ENCODE measurements around the gene C1orf74. TPM values are rescaled to one million over a fixed set of nuclear protein-coding genes. Genes with fewer than 3 reads are reported as not detected.

The C1orf74 gene
- total RNA-seq, 1 donor from 2014 or later = 3.7 TPM

- no peaks in the 10 kb centered on the region for H3K36me3 Mint-ChIP-seq (ENCODE audit: low read depth)
- no peak overlapping the region for H3K27ac Mint-ChIP-seq
- TF ChIP-seq CTCF (IDR thresholded peaks at IDR 0.05) = no peak
- ATAC-seq (ENCODE audit: low read depth) (no peak), DNase-seq (no peak)
- no peaks in the 10 kb centered on the region for H3K9me3 Mint-ChIP-seq
- ChIA-PET POLR2A (no interaction called here), CTCF (no interaction called here)
- H3K27me3 Mint-ChIP-seq = no peaks in the 10 kb centered on the region
- H3K4me3 Mint-ChIP-seq = no peak overlapping the region
- intact Hi-C loops (cut with micrococcal nuclease) = no loop called here
- H3K4me1 Mint-ChIP-seq = peaks cover 4% of the 10 kb centered on the region
Observed at GRCh38 chr1:209741889-209742288, 42.5 kb downstream of the C1orf74 start.

DNA sequence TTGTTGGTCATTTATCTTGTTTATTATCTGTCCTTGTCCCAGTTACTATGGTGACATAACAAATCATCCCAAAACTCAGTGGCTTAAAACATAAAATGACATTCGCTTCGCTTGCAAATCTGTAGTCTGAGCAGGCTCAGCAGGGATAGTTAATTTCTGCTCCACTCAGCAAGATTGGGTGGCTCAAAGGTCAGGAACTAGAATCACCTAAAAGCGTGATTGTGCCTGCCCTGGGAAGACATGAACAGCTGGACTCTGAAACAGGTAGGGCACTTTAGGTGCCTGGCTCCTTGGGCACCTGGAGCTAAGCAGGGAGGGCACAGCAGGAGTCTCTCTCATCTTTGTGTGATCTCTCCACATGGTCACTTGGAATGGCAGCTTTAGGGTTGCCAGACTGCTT lies 43.2 kb downstream of the C1orf74 start:
- H3K9me3 Mint-ChIP-seq = no peaks in the 10 kb centered on the region
- ATAC-seq (ENCODE audit: low read depth) = no peak
- no peaks in the 10 kb centered on the region for H3K27me3 Mint-ChIP-seq
- H3K27ac Mint-ChIP-seq = no peak overlapping the region
- intact Hi-C loops (cut with micrococcal nuclease) = no loop called here
- no peak overlapping the region for H3K4me3 Mint-ChIP-seq
- no peak for TF ChIP-seq CTCF (IDR thresholded peaks at IDR 0.05)
- H3K4me1 Mint-ChIP-seq = no peaks in the 10 kb centered on the region
- ChIA-PET CTCF (no interaction called here), POLR2A (no interaction called here)
- no peak for DNase-seq
- no peaks in the 10 kb centered on the region for H3K36me3 Mint-ChIP-seq (ENCODE audit: low read depth)

DNA sequence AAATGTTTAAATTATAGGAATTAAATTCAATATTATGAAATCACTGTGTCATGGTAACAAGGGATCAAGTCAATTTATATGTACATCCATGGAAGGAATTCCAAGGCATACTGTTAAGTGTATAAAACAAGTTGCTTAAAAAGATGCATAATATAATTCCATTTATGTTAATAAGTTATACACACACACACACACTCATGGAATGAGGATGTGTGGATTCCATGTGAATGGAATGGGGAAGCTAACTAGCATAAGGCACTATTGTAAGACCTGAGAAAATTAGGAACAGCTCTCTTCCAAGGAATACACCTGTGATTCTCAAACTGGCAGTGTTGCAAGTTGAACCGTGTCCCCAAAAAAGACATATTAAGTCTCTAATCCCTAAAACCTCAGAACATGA lies 46.1 kb downstream of the C1orf74 start:
- H3K36me3 Mint-ChIP-seq (ENCODE audit: low read depth) = no peaks in the 10 kb centered on the region
- CTCF ChIA-PET = no interaction called here
- no peaks in the 10 kb centered on the region for H3K9me3 Mint-ChIP-seq
- no peak for ATAC-seq (ENCODE audit: low read depth)
- intact Hi-C loops (cut with micrococcal nuclease) = no loop called here
- peaks cover 2% of the 10 kb centered on the region for H3K27me3 Mint-ChIP-seq
- no peak for TF ChIP-seq CTCF (IDR thresholded peaks at IDR 0.05)
- POLR2A ChIA-PET = no interaction called here
- H3K27ac Mint-ChIP-seq = no peak overlapping the region
- no peak for DNase-seq
- H3K4me1 Mint-ChIP-seq = no peaks in the 10 kb centered on the region
- H3K4me3 Mint-ChIP-seq = no peak overlapping the region

DNA sequence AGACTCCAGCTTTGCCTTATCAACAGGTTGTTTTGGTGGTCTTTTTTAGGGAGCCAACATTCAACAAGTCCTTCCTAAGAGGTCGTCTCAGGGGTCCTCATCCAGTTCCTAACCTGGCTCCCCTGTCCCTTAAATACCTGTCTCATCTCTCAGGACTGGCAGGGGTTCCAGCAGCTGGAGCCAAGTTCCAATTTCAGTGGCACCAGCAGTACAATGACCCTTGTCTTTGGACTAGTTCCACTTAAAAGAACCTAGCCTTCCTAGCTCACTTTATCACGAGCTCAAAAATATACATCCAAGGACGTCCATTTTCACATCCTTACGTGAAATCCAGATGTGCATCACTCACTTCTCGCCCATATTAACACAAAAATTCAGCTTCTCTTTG lies 47.2 kb downstream of the C1orf74 start:
- no peaks in the 10 kb centered on the region for H3K9me3 Mint-ChIP-seq
- CTCF ChIA-PET = no interaction called here
- H3K4me1 Mint-ChIP-seq = no peaks in the 10 kb centered on the region
- POLR2A ChIA-PET = interaction anchor here (0.8 kb wide), 1 partner anchor 9 kb away, joined by 3 read pairs; no protein-coding TSS in a partner anchor
- no peak overlapping the region for H3K27ac Mint-ChIP-seq
- DNase-seq (no peak), ATAC-seq (ENCODE audit: low read depth) (no peak)
- peaks cover 2% of the 10 kb centered on the region for H3K27me3 Mint-ChIP-seq
- H3K36me3 Mint-ChIP-seq (ENCODE audit: low read depth) = no peaks in the 10 kb centered on the region
- no peak for TF ChIP-seq CTCF (IDR thresholded peaks at IDR 0.05)
- intact Hi-C loops (cut with micrococcal nuclease) = no loop called here
- no peak overlapping the region for H3K4me3 Mint-ChIP-seq

GRCh38 chr1:209736490-209737117 lies 47.8 kb downstream of the C1orf74 start:
- TF ChIP-seq CTCF (IDR thresholded peaks at IDR 0.05) = no peak
- intact Hi-C loops (cut with micrococcal nuclease) = no loop called here
- ChIA-PET CTCF (no interaction called here), POLR2A (no interaction called here)
- DNase-seq (no peak), ATAC-seq (ENCODE audit: low read depth) (no peak)
- H3K4me3 Mint-ChIP-seq = no peak overlapping the region
- no peak overlapping the region for H3K27ac Mint-ChIP-seq
- no peaks in the 10 kb centered on the region for H3K4me1 Mint-ChIP-seq
- H3K27me3 Mint-ChIP-seq = peaks cover 2% of the 10 kb centered on the region
- no peaks in the 10 kb centered on the region for H3K36me3 Mint-ChIP-seq (ENCODE audit: low read depth)
- no peaks in the 10 kb centered on the region for H3K9me3 Mint-ChIP-seq

Data from activated B cell treated with CpG ODN at 0.5 μM for 24 hours (primary cell).